ENCODE results near the gene DRD5. TPM values are rescaled to one million over a fixed set of nuclear protein-coding genes. Genes with fewer than 3 reads are reported as not detected.

DRD5 gene
- total and polyA plus RNA-seq, 5 experiments from 2014 or later, result not detected

DNA sequence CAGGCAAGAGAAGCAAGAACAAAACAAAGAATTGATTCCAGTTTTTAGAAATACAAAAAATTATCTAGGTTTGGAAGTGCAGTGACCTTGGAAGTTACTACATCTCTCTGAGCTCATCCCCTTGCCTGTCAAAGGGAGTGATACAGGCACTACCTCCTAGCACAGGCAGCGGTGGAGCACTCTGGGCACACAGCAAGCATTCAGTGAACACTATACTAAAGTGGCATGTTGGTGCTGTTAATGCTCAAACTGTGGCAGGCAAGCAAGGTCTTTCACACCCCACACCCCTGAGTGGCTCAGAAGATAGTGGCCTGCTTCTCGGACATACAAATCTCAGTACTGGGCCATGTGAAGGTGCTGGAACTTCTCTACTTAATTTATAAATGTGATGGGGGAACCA, 51.2 kb downstream of the DRD5 start:
- Mint-ChIP-seq H3K4me1 (no peaks in the 10 kb centered on the region), H3K9me3 (no peaks in the 10 kb centered on the region), H3K27me3 (peaks cover 0 to 12% (median 4%) of the 10 kb centered on the region in 5 donors), H3K36me3 (no peaks in the 10 kb centered on the region), H3K4me3 (no peak overlapping the region), H3K27ac (no peak overlapping the region)
- POLR2A ChIA-PET, result no interaction called here
- DNase-seq (no peak), ATAC-seq (no peak)

DNA sequence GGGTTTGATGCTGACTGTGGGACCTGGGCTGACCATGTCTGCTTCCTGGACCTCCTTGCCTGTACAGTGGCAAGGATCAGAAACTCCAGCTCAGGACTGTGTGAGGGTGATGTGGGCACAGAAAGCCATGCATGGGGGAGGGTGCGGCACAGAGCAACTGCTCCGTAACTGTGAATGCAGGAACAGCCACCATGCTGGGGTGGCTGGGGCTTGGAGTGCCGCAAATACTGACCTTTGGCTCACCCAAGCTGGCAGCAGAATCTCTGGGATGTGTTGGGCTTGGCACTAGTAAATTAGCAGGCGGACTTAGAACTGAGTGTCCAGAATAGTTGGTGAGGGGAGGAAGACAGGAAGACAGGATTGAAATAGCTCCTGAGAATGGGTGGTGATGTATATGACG, 52.0 kb downstream of the DRD5 start:
- POLR2A ChIA-PET, result no interaction called here
- H3K27ac Mint-ChIP-seq, result no peak overlapping the region
- DNase-seq (no peak), ATAC-seq (no peak)
- H3K27me3 Mint-ChIP-seq, result peaks cover 0 to 12% (median 4%) of the 10 kb centered on the region in 5 donors
- no peaks in the 10 kb centered on the region for H3K36me3 Mint-ChIP-seq
- peaks cover 0 to 6% (median 0%) of the 10 kb centered on the region in 9 donors for H3K9me3 Mint-ChIP-seq
- H3K4me1 Mint-ChIP-seq, result no peaks in the 10 kb centered on the region
- H3K4me3 Mint-ChIP-seq, result no peak overlapping the region

Other genes starting within 250 kb of the DRD5 start
- 1 to 10 TPM; 3.0 to 3.4 TPM for gene SLC2A9, start 239.9 kb downstream of the DRD5 start, total RNA-seq
- gene SLC2A9, start 239.9 kb downstream of the DRD5 start, polyA plus RNA-seq, result under 1 TPM in 2 of 3 donors, not detected in 1; 0.37 to 0.92 TPM

All from naive thymus-derived CD8-positive, alpha-beta T cell (primary cell).